HG02938 (cell line): Measurements from ENCODE around the gene STOM.
"Not testable (repeated sequence)": the region's sequence is repeated elsewhere in the genome, so short reads cannot be mapped to it uniquely, and the experiment has no call there.

Experiments
- ATAC-seq: cut with Tn5 transposase; IDR thresholded peaks from one replicate; pipeline ENCODE4 v1.9.1; 2021; ENCODE audit warnings: mild to moderate bottlenecking, moderate library complexity; ENCODE audit not compliant: unreplicated experiment

Gene STOM

GRCh38 chr9:121369595-121370265, at the start of gene STOM:
STOM (minus strand) TSS chr9:121370250; CDS start chr9:121370187, 63 bp downstream.
- peak; percentile 63 for ATAC-seq

GRCh38 chr9:121411993-121412392, 41.9 kb upstream of the STOM start:
- ATAC-seq = no peak

DNA sequence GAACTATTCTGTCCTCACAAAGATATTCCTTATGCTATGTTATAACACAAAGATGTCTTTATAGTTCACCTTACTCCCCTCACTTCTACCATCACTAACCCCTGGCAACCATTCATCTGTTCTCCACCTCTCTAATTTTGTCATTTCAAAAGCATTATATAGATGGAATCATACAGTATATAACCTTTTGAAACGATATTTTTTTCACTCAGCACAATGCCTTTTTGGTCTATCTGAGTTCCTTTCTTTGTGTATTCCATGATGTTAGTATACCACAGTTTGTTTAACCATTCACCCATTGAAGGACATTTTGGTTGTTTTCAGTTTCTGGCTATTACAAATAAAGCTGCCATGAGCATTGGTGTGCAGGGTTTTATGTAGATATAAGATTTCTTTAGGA, 35.8 kb upstream of the STOM start:
- no peak for ATAC-seq

- ATAC-seq = no peak
Observed at GRCh38 chr9:121404906-121405305, 34.9 kb upstream of the STOM start.

DNA sequence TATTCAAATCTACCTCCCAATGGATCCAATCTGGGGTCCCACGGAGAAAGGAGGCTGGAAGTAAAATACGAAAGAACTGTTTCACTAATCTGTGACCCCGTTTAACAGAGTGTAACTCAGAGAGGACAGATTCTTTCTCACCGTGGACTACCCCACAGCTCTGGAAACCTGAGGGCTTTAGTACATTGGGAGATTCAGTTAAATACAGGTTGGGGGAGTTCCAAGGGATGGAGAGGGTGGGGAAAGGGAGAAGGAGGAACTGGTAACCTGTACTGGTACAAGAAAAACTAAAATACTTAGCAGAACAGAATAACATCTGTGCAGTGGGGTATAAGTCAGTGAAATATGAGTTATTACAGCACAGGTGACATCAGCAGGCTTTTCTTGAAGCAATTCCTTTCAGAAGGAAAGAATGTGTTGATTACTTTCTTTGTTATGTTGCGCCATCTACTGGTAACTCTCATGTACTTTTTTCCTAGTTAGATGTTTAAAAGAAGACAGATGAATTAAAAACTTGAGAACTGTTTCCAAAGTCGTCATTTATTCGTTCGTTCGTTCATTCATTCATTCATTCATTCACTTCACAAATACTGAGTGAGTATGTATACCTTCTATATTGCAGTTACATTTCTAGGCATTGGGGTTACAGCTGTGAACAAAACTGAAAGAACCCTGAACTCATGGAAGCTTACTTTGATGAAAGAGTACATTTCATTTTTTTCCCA, 30.0 kb upstream of the STOM start:
- no peak for ATAC-seq

DNA sequence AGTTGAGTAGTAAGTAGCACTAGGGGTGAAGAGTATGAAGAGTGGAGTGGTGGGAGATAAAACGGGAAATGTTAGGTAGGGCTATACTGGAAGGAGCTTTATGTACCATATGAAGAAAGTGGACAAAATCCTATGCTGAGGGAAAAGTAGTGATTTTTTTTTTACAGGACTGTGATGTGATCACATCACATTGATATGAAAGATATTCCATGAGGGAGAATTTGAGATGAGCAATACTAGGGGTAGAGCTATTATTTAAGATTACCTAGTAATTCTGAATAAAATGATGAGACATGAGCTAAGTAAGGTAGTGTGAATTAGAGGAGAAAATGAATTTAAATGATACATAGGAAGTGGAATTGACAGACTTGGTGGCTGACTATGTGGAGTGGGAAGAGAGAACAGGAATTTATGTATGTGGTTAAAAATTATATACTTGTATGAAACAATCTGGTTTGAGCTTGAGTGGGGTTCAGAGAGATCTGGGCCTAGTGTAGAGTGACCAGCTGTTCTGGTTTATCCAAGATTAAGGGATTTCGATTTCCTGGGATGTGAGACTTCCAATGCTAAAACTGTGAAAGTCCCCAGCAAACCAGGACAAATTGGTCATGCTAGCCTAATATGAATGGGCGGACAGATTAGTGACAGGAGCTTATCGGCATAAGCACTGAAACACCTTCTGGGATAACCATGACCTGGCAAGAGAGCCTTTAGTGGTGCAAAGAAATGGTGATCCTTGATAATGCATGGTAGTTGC, 29.3 kb upstream of the STOM start:
- no peak for ATAC-seq

DNA sequence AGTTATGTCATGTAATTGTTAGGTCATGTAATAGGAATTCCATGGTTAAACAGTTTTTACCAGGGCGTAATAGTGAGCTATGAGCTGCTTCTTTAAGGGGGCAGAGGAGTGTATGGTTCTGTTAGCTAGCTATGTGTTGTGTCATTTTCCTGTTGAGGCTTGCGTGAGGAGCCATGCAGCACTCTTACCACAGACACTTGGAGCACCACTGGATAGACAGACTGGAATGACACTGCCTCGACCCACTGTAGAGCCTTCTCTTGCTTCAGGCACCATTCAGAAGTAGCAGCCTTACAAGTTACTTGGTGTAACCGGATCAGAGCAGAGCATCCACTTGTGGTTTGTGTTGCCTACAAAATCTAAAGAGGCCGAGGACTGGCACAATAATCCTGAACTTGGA, 28.3 kb upstream of the STOM start:
- no peak for ATAC-seq

DNA sequence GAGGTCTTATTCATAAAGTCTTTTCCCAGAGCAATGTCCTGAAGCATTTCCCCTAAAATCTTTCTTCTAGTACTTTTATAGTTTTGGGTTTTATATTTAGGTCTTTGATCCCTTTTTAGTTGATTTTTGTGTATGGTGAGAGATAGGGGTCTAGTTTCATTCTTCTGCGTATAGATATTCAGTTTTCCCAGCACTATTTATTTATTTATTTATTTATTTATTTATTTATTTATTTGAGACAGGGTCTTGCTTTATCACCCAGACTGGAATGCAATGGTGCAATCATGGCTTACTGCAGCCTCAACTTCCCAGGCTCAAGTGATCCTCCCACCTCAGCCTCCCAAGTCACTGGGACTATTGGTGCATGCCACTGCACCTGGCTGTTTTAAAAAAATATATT, 27.2 kb upstream of the STOM start:
- not testable (repeated sequence) for ATAC-seq

GRCh38 chr9:121395558-121395957, 25.5 kb upstream of the STOM start:
- no peak for ATAC-seq

DNA sequence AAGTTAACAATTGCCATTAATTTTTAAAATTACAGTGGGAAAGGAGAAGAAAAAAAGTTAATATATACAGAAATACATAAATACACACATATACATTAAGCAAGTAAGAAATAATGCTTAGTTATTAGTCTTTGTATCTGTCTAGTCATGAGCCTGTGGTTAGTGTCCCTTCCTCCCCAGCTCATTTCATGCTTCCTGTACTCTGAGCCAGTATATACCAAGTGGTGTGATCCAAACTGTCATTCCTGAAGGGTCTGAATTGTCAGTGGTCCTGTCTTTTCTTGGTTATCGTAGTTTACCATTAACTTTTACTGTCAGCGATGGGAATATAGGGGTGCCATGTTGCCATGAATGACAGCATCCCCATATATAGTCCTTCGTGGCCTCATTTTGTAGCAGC, 24.2 kb upstream of the STOM start:
- no peak for ATAC-seq

DNA sequence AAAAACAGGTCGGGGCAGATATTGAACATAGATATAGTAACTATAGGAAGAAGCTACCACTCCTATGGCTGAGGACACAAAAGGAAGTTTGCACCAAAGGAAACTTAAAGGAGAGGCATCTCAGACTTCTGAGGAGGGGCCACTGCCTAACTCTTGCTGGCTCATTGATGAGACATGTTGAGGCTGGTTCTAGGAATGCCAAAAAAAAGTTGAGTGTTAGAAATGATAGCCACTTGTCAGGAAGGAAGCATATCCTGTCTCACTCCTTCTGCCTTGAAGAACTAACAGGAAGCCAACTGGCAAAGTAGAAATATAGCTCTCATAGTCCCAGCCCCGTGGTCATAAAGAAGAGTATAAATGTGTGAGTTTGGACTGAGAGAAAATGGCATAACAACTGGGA, 23.3 kb upstream of the STOM start:
- ATAC-seq = no peak

- no peak for ATAC-seq
Observed at GRCh38 chr9:121390372-121390771, 20.3 kb upstream of the STOM start.

DNA sequence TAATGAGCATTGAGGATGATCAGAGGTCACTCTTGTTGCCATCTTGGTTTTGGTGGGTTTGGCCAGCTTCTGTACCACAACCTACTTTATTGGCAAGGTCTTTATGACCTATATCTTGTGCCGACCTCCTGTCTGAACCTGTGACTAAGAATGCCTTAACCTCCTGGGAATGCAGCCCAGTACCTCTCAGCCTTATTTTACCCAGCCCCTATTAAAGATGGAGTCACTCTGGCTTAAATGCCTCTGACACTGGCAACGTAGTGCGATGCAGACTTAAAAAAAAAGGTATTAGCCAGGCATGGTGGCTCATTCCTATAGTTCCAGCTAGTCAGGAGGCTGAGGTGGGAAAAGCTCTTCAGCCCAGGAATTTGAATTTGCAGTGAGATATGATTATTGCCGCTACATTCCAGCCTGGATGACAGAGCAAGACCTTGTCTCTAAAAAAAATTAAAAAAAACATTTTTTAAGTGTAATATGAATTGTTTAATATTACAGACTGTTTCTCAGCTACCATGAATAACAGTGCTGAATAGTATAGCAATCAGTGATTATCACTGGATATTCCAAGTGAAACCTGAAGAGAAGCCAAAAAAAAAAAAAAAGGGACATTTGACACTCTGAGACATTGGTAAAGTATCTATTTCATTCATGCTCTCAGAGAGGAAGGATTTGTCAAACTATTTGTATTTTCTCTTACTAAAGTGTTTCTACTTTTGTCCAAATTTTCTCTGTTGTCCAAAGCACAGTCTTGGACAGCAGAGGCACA, 18.3 kb upstream of the STOM start:
- no peak for ATAC-seq

GRCh38 chr9:121386442-121387175, 16.6 kb upstream of the STOM start:
- ATAC-seq = no peak

DNA sequence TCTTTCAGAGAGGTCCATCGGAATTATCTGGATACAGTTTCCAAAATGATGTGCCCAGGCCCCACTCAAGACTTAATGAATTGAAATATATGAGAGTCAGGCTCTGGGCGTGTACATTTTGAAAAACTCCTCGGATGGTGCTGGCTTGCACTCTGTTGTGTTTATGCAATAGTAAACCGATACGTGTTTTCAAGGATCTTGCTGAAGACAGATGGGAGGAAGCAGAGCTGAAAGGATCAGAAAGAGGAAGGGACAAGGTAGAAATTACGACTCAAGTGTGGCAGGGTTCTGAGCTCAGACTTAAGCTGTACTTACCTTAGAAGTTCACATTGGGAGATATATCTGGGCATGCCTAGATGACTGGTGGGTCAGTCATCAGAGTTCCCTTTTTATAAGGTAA, 13.7 kb upstream of the STOM start:
- ATAC-seq = no peak

GRCh38 chr9:121380846-121381245, 10.8 kb upstream of the STOM start:
- ATAC-seq = no peak

- no peak for ATAC-seq
Observed at GRCh38 chr9:121376214-121376830, 6.3 kb upstream of the STOM start.

DNA sequence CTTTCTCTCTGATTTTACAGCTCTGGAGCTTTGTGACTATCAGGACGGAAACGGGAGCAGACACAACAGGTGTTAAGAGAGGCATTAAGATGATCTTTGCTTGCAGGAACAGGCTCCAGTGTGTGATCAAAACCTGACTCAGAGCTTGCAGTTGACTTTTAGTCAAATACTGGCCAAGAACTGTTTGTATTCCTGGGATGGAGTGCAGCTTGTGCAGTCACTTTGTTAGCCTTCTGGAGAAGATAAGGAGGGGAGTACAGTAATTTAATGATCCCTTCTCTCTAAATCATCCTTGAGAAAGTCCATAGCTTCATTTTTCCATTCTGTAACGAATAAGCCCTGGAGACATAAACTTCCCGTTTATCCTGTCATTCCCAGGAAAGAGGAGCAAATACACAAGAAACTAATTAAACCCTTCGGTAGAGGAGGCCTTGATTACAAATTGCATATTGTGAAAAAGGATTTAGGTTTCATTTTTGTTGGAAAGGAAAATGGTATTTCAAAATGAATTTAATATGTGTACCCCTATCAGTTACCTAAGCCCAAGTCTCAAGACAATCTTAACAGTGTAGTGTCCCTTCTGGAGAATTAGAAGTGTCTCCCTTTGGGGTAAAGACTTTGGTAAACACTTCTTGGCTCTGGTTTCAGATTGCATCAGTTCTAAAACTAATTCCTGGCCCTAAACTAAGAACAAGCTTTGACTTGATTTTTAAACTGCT, 3.1 kb upstream of the STOM start:
- no peak for ATAC-seq

DNA sequence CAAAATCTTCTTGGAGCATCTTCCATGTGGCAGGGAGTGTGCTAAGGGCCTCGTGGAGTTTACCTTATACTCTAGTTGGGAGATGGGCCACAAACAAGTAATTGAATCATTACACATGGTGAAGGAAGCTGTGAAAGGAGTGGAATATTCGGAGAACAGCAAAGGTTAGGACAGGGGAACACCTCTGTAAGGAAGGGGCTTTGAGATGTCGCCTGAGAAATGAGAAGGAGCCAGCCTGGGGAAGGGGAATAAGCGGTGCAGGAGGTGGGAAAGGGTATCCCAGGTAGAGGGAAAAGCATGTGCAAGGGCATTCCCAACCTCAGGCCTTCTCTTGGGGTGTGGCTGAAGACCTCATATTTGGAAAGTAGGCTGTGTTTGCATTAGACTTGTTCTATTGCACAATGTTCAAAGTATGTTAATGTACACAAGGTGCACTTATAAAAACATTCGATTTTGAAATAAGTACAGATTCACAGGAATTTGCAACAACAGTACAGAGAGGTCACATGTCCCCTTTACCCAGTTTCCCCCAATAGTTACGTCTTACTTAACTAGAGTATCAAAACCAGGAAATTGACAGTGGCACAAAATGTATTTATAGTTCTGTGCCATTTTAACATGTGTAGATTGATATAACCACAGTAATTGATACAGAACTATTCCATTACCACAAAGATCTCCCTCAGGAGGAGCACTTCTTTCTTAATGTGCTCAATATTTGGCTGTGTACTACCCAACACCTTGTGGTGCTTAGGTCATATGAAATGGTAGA, 2.4 kb upstream of the STOM start:
- ATAC-seq = no peak
